OCI-LY3 (cell line): Measurements from ENCODE around the gene LMAN2L.

Experiments used
- CTCF ChIP-seq: fragments of 200-600, 300-600 bp; sonication (generic); IDR thresholded peaks from 2 replicates; pipeline ENCODE4 v1.5.1; 2014; ENCODE audit warnings: antibody characterized with exemption, low read length, low read depth
- EZH2phosphoT487 ChIP-seq: fragments of 200-600 bp; shearing (Covaris generic); IDR thresholded peaks from 2 replicates; pipeline ENCODE4 v1.6.1; 2018; ENCODE audit warnings: antibody characterized with exemption, mixed run types, low read depth

DNA sequence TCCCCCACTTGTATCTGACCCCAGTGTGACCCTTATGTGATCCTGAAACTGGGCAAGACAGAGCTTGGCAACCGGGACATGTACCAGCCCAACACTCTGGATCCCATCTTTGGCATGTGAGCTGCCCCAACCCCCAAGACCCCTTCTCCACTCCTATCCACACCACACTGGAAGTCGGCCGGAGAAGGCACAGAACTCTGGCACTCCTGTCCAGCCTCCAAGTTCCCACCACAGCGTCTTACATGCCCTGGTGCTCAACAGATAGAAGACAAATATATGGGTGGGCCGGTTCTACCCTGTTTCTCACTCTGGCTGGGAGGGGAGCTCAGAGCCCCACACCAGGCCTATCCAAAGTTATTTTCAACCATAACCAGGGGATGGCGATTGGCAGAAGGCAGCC, 40.8 kb downstream of the LMAN2L start:
- no peak for TF ChIP-seq CTCF
- no peak for TF ChIP-seq EZH2phosphoT487
